Ovary (tissue), 3 donors: ENCODE data around the gene ADGRB3.

Source experiments
- CTCF ChIP-seq, 3 donors: fragments of 450-650 bp in 2 of 3; fragments of 200-600 bp in 1 of 3; IDR thresholded peaks; one replicate each; pipeline versions ENCODE4 v1.5.1 to v1.8.0; 2016 to 2022; ENCODE audit warnings: antibody characterized with exemption in 3 of 3, mild to moderate bottlenecking in 1 of 3
- POLR2A ChIP-seq: fragments of 450-650 bp; IDR thresholded peaks from one replicate; pipeline ENCODE4 v1.6.1; 2017; ENCODE audit warnings: antibody characterized with exemption, mild to moderate bottlenecking, moderate library complexity
- donor health status: DM: no; HTN: no; CAD: no.

GRCh38 chr6:69097948-69098347 is 462.9 kb downstream of the ADGRB3 start:
- TF ChIP-seq CTCF (IDR thresholded peaks at IDR 0.05) = no peak
- no peak for TF ChIP-seq POLR2A
